ENCODE data around the gene NVL. TPM values are rescaled to one million over a fixed set of nuclear protein-coding genes. Genes with fewer than 3 reads are reported as not detected.

Gene NVL
- total and polyA plus RNA-seq, 2 of the 4 experiments (the other 2 are of a cell fraction) = 16.5 to 18.4 TPM

DNA sequence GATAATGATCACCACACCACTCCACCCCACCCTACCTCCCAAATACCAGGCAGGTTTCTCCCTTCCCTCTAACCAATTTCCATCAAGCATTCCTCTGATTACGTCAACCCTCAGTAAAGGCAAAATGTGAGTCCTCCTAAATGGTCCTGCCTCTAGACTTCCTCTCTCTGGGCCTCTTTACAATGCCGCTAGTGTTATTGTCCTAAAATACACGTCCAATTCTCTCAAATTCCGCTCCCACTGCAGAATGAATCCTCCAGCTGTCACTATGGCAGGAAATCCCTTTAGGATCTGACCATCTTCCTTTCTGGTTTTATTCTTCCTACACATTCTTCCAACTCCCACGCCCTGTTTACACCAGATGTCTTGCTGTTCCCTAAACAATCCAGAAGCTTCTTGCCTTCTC, 78.2 kb downstream of the NVL start:
- H2BK15ac ChIP-seq (ENCODE audit: low read depth, low read length) = no peak overlapping the region
- H3K4me2 ChIP-seq (ENCODE audit: low read depth, low read length) = no peak overlapping the region
- no peaks in the 10 kb centered on the region for H4K20me1 ChIP-seq (ENCODE audit: insufficient read depth, low read length)
- in situ Hi-C loops (cut with MboI; ENCODE audit: low sequenced_read_pairs) = no loop called here
- ChIA-PET POLR2A (ENCODE audit: unreplicated experiment) (no interaction called here), CTCF (no interaction called here)
- no peak overlapping the region for H3K4me3 ChIP-seq (ENCODE audit: insufficient read depth, low read depth, low read length)
- H4K8ac ChIP-seq (ENCODE audit: low read depth in 2 of 2, low read length in 2 of 2) = no peak overlapping the region
- no peak overlapping the region for H3K56ac ChIP-seq (ENCODE audit: extremely low read depth, insufficient read depth, low read length)
- H3K14ac ChIP-seq (replicated peaks; ENCODE audit: low read depth, low read length) = peak overlapping the region; percentile 41; the same call in 1 of the 2 replicates
- H3K36me3 ChIP-seq (ENCODE audit: control insufficient read depth, insufficient read depth, low read length) = peaks cover 15% of the 10 kb centered on the region
- H3K4me1 ChIP-seq (ENCODE audit: control insufficient read depth, insufficient read depth, low read length) = peaks cover 3% of the 10 kb centered on the region; the same call in 1 of the 2 replicates
- no TSS peak for BruUV-seq (replicated peaks)
- WGBS, 2 experiments (ENCODE audit: extremely low coverage in 2 of 2, insufficient read length in 1 of 2) = 95% methylated on average over 5 of the region's 5 CpGs; no CpG with 5 or more reads in 1 of the 2 experiments
- H2AK5ac ChIP-seq (ENCODE audit: low read depth, low read length) = no peak overlapping the region
- no peaks in the 10 kb centered on the region for H3K9me3 ChIP-seq (ENCODE audit: control insufficient read depth, insufficient read depth, low read length)
- 0 out of 2 replicates have a peak, but pooled peaks have one; percentile 21 for ATAC-seq (ENCODE audit: low read depth)
- no peaks in the 10 kb centered on the region for H3K27me3 ChIP-seq (ENCODE audit: control insufficient read depth, insufficient read depth, low read length)
- TF ChIP-seq CEBPB (IDR thresholded peaks at IDR 0.05; ENCODE audit: low read depth, low read length) (no peak), POLR2A (IDR thresholded peaks at IDR 0.05; ENCODE audit: low read depth, low read length) (no peak)
- H3K9me1 ChIP-seq (ENCODE audit: insufficient read depth, low read length) = peaks cover 8% of the 10 kb centered on the region
- dilution Hi-C loops (cut with HindIII; ENCODE audit: low sequenced_read_pairs, unreplicated experiment) = no loop called here
- DNase-seq = no peak
- no peak overlapping the region for H3K9ac ChIP-seq (ENCODE audit: low read depth, low read length)
- no peak overlapping the region for H3K27ac ChIP-seq (ENCODE audit: insufficient read depth, low read length)
- no peak overlapping the region for H2BK120ac ChIP-seq (ENCODE audit: low read depth, low read length)
- no peak overlapping the region for H2AK9ac ChIP-seq (replicated peaks; ENCODE audit: low read depth, low read length, poor library complexity)
- H2BK20ac ChIP-seq (ENCODE audit: low read depth, low read length) = no peak overlapping the region
- H3K4ac ChIP-seq (ENCODE audit: low read depth, low read length) = no peak overlapping the region
- H4K91ac ChIP-seq (ENCODE audit: insufficient read depth, low read depth, low read length) = no peak overlapping the region
- intact Hi-C loops (cut with micrococcal nuclease) = no loop called here
- H4K5ac ChIP-seq (ENCODE audit: low read depth, low read length) = peak overlapping the region; percentile 69; the same call in 1 of the 2 replicates
- peaks cover 0 to 8% of the 10 kb centered on the region in 2 experiments; a peak in 1 of 4 replicates for H3K79me1 ChIP-seq (ENCODE audit: low read depth in 1 of 2, low read length in 2 of 2)
- no peak overlapping the region for H2BK5ac ChIP-seq (ENCODE audit: low read depth, low read length, poor library complexity, severe bottlenecking)
- no peak overlapping the region for H3K18ac ChIP-seq (ENCODE audit: low read depth, low read length)
- H2AFZ ChIP-seq (replicated peaks; ENCODE audit: low read length, poor library complexity) = no peak overlapping the region
- H3K23ac ChIP-seq (ENCODE audit: low read depth, low read length) = no peak overlapping the region; the same call in 1 of the 2 replicates

All from IMR-90 (cell line).